GM10248 (cell line): ENCODE data around the gene CAV1.

ENCODE experiments used
- CTCF ChIA-PET: fragments of 300-600 bp; sonication (Branson Sonifier 250); formaldehyde crosslinking; extraction: SDS; loops from one replicate; lab custom pipeline; 2021; ENCODE audit warnings: antibody characterized with exemption; lab: Yijun Ruan, JAX
- POLR2A ChIA-PET: fragments of 350-650 bp; sonication (Branson Sonifier 250); formaldehyde crosslinking; extraction: SDS; loops from one replicate; lab custom pipeline; 2020; ENCODE audit warnings: antibody characterized with exemption; lab: Yijun Ruan, JAX
- DNase-seq: peaks from one replicate; pipeline ENCODE4 v3.0.0; 2012; ENCODE audit errors: extremely low spot score
- CTCF ChIP-seq: IDR thresholded peaks from 2 replicates; pipeline ENCODE4 v1.5.1; 2012; ENCODE audit warnings: mild to moderate bottlenecking, low read depth; ENCODE audit errors: extremely low read depth, missing control alignments, control extremely low read depth

The CAV1 gene

GRCh38 chr7:116591202-116592040, 66.6 kb downstream of the CAV1 start:
- POLR2A ChIA-PET: no interaction called here
- peak; percentile 44 for TF ChIP-seq CTCF
- CTCF ChIA-PET: interaction anchor here (0.6 to 7.3 kb wide), 75 partner anchors 9 to 598 kb away, joined by 3 to 116 read pairs (median 5); partner anchors contain the start of genes CAV1 and TES
- no peak for DNase-seq

GRCh38 chr7:116592041-116592355, 67.2 kb downstream of the CAV1 start:
- DNase-seq: no peak
- TF ChIP-seq CTCF: no peak
- ChIA-PET POLR2A (no interaction called here), CTCF (interaction anchor here (0.8 to 7.3 kb wide), 62 partner anchors 10 to 599 kb away, joined by 3 to 116 read pairs (median 6); partner anchors contain the start of genes CAV1 and TES)

GRCh38 chr7:116592445-116592844, 67.6 kb downstream of the CAV1 start:
- ChIA-PET POLR2A (no interaction called here), CTCF (interaction anchor here (0.9 to 7.3 kb wide), 53 partner anchors 10 to 535 kb away, joined by 3 to 116 read pairs (median 6); partner anchors contain the start of genes CAV1 and TES)
- no peak for TF ChIP-seq CTCF
- no peak for DNase-seq

GRCh38 chr7:116593359-116594075, 68.7 kb downstream of the CAV1 start:
- ChIA-PET CTCF (interaction anchor here (0.6 to 7.3 kb wide), 7 partner anchors 10 to 420 kb away, joined by 3 to 116 read pairs (median 3); no protein-coding TSS in a partner anchor), POLR2A (no interaction called here)
- no peak for TF ChIP-seq CTCF
- no peak for DNase-seq

GRCh38 chr7:116595063-116595462, 70.2 kb downstream of the CAV1 start:
- DNase-seq: no peak
- POLR2A ChIA-PET: no interaction called here
- CTCF ChIA-PET: interaction anchor here (2.1 to 7.3 kb wide), 3 partner anchors 8 to 415 kb away, joined by 5 to 116 read pairs (median 70); no protein-coding TSS in a partner anchor

More at GRCh38 chr7:116595063-116595462, 70.2 kb downstream of the CAV1 start:
- TF ChIP-seq CTCF: no peak
